Esophagus squamous epithelium (tissue), 5 donors: ENCODE measurements around the gene C1GALT1. TPM values are rescaled to one million over a fixed set of nuclear protein-coding genes. Genes with fewer than 3 reads are reported as not detected.
"Not testable (repeated sequence)": the region's sequence is repeated elsewhere in the genome, so short reads cannot be mapped to it uniquely, and the experiment has no call there.

Source experiments
- DNase-seq: peaks from one replicate; lab custom pipeline; 2025; lab: John Stamatoyannopoulos, UW
- H3K27ac ChIP-seq, 4 donors: fragments of 200-600 bp; sonication (generic); one replicate each; pipeline ENCODE4 v1.5.1; 2016 to 2019; ENCODE audit warnings: mild to moderate bottlenecking in 1 of 4
- H3K27me3 ChIP-seq, 4 donors: fragments of 200-600 bp; sonication (generic); 1 replicate in 3 of 4; 2 replicates in 1 of 4; pipeline versions ENCODE4 v1.5.1 to v1.6.0; 2017 to 2021; ENCODE audit warnings: antibody characterized with exemption in 1 of 4
- H3K36me3 ChIP-seq, 3 donors: fragments of 200-600 bp; sonication (generic); one replicate each; pipeline ENCODE4 v1.5.1; 2016 to 2019
- H3K4me1 ChIP-seq, 3 donors: fragments of 200-600 bp; sonication (generic); one replicate each; pipeline ENCODE4 v1.5.1; 2017 to 2019
- H3K4me3 ChIP-seq, 4 donors: fragments of 200-600 bp; sonication (generic); 1 replicate in 3 of 4; 2 replicates in 1 of 4; pipeline ENCODE4 v1.5.1; 2016 to 2019; ENCODE audit warnings: mild to moderate bottlenecking in 2 of 4, moderate library complexity in 1 of 4
- H3K9me3 ChIP-seq, 3 donors: fragments of 200-600 bp; sonication (generic); one replicate each; pipeline ENCODE4 v1.5.1; 2016 to 2019
- POLR2A ChIP-seq, 4 donors: fragments of 450-650 bp; IDR thresholded peaks; one replicate each; pipeline ENCODE4 v1.6.1; 2017; ENCODE audit warnings: antibody characterized with exemption in 4 of 4, mild to moderate bottlenecking in 4 of 4, moderate library complexity in 3 of 4
- WGBS, 2 donors: methylation state at CpG; one replicate each; pipeline ENCODE4 v1.1.5; 2018; 5-methylcytosine and 5-hydroxymethylcytosine counted together
- intact Hi-C: fragments of 100-400 bp; cut with DNase I; formaldehyde crosslinking; loops from one replicate; pipeline ENCODE4 v1.15.0; 2022
- total RNA-seq, 4 donors: library from RNA; depleted of rRNA; stranded (reverse); fragments of >200 nt; gene quantifications; one replicate each; pipeline ENCODE4 v1.1.0, GENCODE V29; 2016
- TF ChIP-seq, protein P1 (sequence below), 6 experiments: fragments of 450-650 bp in 4 of 6; fragments of 200-600 bp in 2 of 6; sonication (generic) in 2 of 6; IDR thresholded peaks; one replicate each; pipeline ENCODE4 v1.5.1; 2016 to 2019; ENCODE audit warnings: antibody characterized with exemption in 6 of 6, mild to moderate bottlenecking in 4 of 6, moderate library complexity in 4 of 6
- donor health status: DM: yes; HTN: yes; CAD: no.

The C1GALT1 gene
- total RNA-seq, 4 donors from 2014 or later, result 40.1 to 56.4 (median 43.9) TPM

GRCh38 chr7:7236041-7236440, 53.7 kb downstream of the C1GALT1 start:
- Histone ChIP-seq H3K4me3 (no peak overlapping the region), H3K4me1 (peaks cover 0 to 30% (median 18%) of the 10 kb centered on the region in 3 donors), H3K27me3 (no peaks in the 10 kb centered on the region), H3K27ac (peak overlapping the region in 3 of 4 donors; percentile 21 to 48 (median 47)), H3K9me3 (peaks cover 0 to 1% (median 0%) of the 10 kb centered on the region in 3 donors), H3K36me3 (peaks cover 0 to 49% (median 4%) of the 10 kb centered on the region in 3 donors)
- WGBS, 2 donors, result 50 to 80% methylated on average over 1 of the region's 1 CpG
- no peak for DNase-seq
- intact Hi-C loops, result no loop called here
- TF ChIP-seq POLR2A (IDR thresholded peaks at IDR 0.05), result no peak
- TF ChIP-seq, protein P1, sequence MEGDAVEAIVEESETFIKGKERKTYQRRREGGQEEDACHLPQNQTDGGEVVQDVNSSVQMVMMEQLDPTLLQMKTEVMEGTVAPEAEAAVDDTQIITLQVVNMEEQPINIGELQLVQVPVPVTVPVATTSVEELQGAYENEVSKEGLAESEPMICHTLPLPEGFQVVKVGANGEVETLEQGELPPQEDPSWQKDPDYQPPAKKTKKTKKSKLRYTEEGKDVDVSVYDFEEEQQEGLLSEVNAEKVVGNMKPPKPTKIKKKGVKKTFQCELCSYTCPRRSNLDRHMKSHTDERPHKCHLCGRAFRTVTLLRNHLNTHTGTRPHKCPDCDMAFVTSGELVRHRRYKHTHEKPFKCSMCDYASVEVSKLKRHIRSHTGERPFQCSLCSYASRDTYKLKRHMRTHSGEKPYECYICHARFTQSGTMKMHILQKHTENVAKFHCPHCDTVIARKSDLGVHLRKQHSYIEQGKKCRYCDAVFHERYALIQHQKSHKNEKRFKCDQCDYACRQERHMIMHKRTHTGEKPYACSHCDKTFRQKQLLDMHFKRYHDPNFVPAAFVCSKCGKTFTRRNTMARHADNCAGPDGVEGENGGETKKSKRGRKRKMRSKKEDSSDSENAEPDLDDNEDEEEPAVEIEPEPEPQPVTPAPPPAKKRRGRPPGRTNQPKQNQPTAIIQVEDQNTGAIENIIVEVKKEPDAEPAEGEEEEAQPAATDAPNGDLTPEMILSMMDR (IDR thresholded peaks at IDR 0.05), result no peak

GRCh38 chr7:7237201-7237977, 55.0 kb downstream of the C1GALT1 start:
- intact Hi-C loops, result no loop called here
- H3K4me3 ChIP-seq, result no peak overlapping the region
- peaks cover 0 to 49% (median 4%) of the 10 kb centered on the region in 3 donors for H3K36me3 ChIP-seq
- WGBS, 2 donors, result 73 to 79% methylated on average over 4 of the region's 4 CpGs
- H3K9me3 ChIP-seq, result no peaks in the 10 kb centered on the region
- DNase-seq, result no peak
- H3K4me1 ChIP-seq, result peaks cover 0 to 30% (median 18%) of the 10 kb centered on the region in 3 donors
- TF ChIP-seq, protein P1 (IDR thresholded peaks at IDR 0.05), result no peak
- TF ChIP-seq POLR2A (IDR thresholded peaks at IDR 0.05), result no peak
- H3K27ac ChIP-seq, result peak overlapping the region in 1 of 4 donors; percentile 9
- H3K27me3 ChIP-seq, result no peaks in the 10 kb centered on the region

DNA sequence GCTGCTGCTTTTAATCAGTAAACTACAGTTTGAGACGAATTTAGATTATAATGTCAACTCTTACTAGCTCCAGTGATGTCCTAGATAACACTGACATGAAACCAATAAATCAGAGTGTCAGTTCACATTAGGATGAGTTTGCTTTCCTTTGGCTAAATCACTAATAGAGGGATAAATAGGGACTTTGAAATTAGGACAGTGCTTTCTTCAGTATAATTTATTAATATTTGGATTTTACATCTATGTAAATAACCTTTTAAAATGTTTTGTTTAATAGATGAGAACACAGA, 55.6 kb downstream of the C1GALT1 start:
- no peak for DNase-seq
- Histone ChIP-seq H3K4me3 (no peak overlapping the region), H3K27me3 (no peaks in the 10 kb centered on the region), H3K9me3 (no peaks in the 10 kb centered on the region), H3K4me1 (peaks cover 0 to 30% (median 18%) of the 10 kb centered on the region in 3 donors), H3K36me3 (peaks cover 0 to 49% (median 4%) of the 10 kb centered on the region in 3 donors), H3K27ac (no peak overlapping the region)
- intact Hi-C loops, result no loop called here
- WGBS, 2 donors, result 50 to 62% methylated on average over 1 of the region's 1 CpG
- TF ChIP-seq, protein P1 (IDR thresholded peaks at IDR 0.05), result no peak
- no peak for TF ChIP-seq POLR2A (IDR thresholded peaks at IDR 0.05)

DNA sequence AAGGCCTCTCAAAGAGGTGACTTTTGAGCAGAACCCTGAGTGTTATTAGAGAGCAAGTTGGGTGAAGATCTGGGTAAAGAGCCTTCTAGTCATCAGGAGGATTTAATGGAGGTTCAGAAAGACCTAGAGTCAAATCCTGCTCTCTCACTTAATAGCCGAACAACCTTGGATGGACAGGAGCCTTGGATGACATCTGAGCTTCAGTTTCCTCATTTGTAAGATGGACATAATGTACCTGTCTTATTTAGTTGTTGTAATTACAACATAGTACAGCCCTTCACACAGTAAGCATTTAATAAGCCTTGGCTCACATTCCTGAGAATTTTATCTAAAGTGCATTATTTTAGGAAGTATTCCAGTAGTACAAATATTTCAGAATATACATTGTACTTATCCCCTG, 57.0 kb downstream of the C1GALT1 start:
- intact Hi-C loops, result no loop called here
- no peaks in the 10 kb centered on the region for H3K27me3 ChIP-seq
- 96 to 100% methylated on average over 1 of the region's 1 CpG for WGBS, 2 donors
- H3K27ac ChIP-seq, result no peak overlapping the region
- TF ChIP-seq, protein P1 (IDR thresholded peaks at IDR 0.05), result no peak
- no peak for TF ChIP-seq POLR2A (IDR thresholded peaks at IDR 0.05)
- no peak overlapping the region for H3K4me3 ChIP-seq
- peaks cover 0 to 57% (median 4%) of the 10 kb centered on the region in 3 donors for H3K36me3 ChIP-seq
- H3K4me1 ChIP-seq, result peaks cover 0 to 31% (median 18%) of the 10 kb centered on the region in 3 donors
- DNase-seq, result no peak
- H3K9me3 ChIP-seq, result no peaks in the 10 kb centered on the region

- H3K4me3 ChIP-seq, result no peak overlapping the region
- H3K27ac ChIP-seq, result no peak overlapping the region
- intact Hi-C loops, result no loop called here
- WGBS, 2 donors, result 65 to 75% methylated on average over 3 of the region's 3 CpGs
- peaks cover 0 to 15% (median 0%) of the 10 kb centered on the region in 3 donors for H3K4me1 ChIP-seq
- no peak for TF ChIP-seq POLR2A (IDR thresholded peaks at IDR 0.05)
- TF ChIP-seq, protein P1 (IDR thresholded peaks at IDR 0.05), result no peak
- peaks cover 0 to 36% (median 4%) of the 10 kb centered on the region in 3 donors for H3K36me3 ChIP-seq
- no peaks in the 10 kb centered on the region for H3K27me3 ChIP-seq
- no peaks in the 10 kb centered on the region for H3K9me3 ChIP-seq
- DNase-seq, result no peak
These were observed 60.6 kb downstream of the C1GALT1 start for GRCh38 chr7:7242899-7243298.

DNA sequence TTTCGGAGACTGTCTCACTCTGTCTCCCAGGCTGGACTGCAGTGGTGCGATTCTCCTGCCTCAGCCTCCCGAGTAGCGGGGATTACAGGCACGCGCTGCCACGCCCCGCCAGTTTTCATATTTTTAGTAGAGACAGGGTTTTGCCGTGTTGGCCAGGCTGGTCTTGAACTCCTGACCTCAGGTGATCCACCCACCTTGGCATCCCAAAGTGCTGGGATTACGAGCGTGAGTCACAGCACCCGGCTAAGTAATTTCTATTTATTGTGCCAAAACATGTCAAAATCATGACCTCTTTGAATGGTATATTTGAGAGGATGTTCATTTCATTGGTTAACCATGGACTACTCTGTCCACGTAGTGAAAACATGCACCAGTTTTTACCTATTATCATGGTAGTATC, 62.9 kb downstream of the C1GALT1 start:
- Histone ChIP-seq H3K27ac (peak overlapping the region in 2 of 4 donors; percentile 12 to 13), H3K36me3 (peaks cover 0 to 13% (median 0%) of the 10 kb centered on the region in 3 donors), H3K4me1 (peaks cover 0 to 15% (median 0%) of the 10 kb centered on the region in 3 donors)
- H3K9me3 ChIP-seq, intact Hi-C loops, H3K27me3 ChIP-seq, DNase-seq, H3K4me3 ChIP-seq: not testable (repeated sequence)
- 56 to 76% methylated on average over 13 of the region's 13 CpGs for WGBS, 2 donors
